K562 (cell line): ENCODE measurements around the gene GPRIN2. TPM values are rescaled to one million over a fixed set of nuclear protein-coding genes. Genes with fewer than 3 reads are reported as not detected.

Experiments
- ARHGAP35 ChIP-seq: fragments of 450-650 bp; IDR thresholded peaks from 2 replicates; pipeline ENCODE4 v1.6.1; 2018; ENCODE audit not compliant: partially characterized antibody
- ATF7 ChIP-seq: fragments of 450-650 bp; IDR thresholded peaks from 2 replicates; pipeline ENCODE4 v1.7.1; 2014; ENCODE audit warnings: mild to moderate bottlenecking, moderate library complexity
- CTBP1 ChIP-seq: fragments of 450-650 bp; IDR thresholded peaks from 2 replicates; pipeline ENCODE4 v1.6.1; 2016; ENCODE audit warnings: borderline replicate concordance
- GATA2 ChIP-seq: sonication (generic); formaldehyde crosslinking; IDR thresholded peaks from 2 replicates; pipeline ENCODE4 v1.4.0; 2020; ENCODE audit warnings: mild to moderate bottlenecking, missing genetic modification reagents
- GTF2F1 ChIP-seq: IDR thresholded peaks from 2 replicates; pipeline ENCODE4 v1.6.1; 2011; ENCODE audit warnings: low read depth, low read length, improper control_type of control experiment
- KHSRP ChIP-seq: fragments of 450-650 bp; IDR thresholded peaks from 2 replicates; pipeline ENCODE4 v1.6.1; 2017
- KLF6 ChIP-seq: fragments of 250-450 bp; sonication (Bioruptor Pico); IDR thresholded peaks from 2 replicates; pipeline ENCODE4 v1.4.0; 2020; ENCODE audit warnings: mild to moderate bottlenecking, moderate library complexity, borderline replicate concordance
- MIER1 ChIP-seq: fragments of 450-650 bp; IDR thresholded peaks from 2 replicates; pipeline ENCODE4 v1.6.1; 2016; ENCODE audit warnings: antibody characterized with exemption, mild to moderate bottlenecking, low read depth
- MTA1 ChIP-seq: fragments of 450-650 bp; IDR thresholded peaks from 2 replicates; pipeline ENCODE4 v1.6.1; 2017; ENCODE audit warnings: borderline replicate concordance
- RHOXF2B ChIP-seq: fragments of 250-450 bp; sonication (Bioruptor Pico); conservative IDR thresholded peaks from 2 replicates; pipeline ENCODE4 v1.5.1; 2021
- SNRNP70 ChIP-seq: fragments of 200-400 bp; formaldehyde crosslinking; optimal IDR thresholded peaks from 2 replicates; pipeline ENCODE3; 2017; ENCODE audit warnings: low read depth, low read length
- TARDBP ChIP-seq: fragments of 450-650 bp; IDR thresholded peaks from 2 replicates; pipeline ENCODE4 v1.6.1; 2016
- ZFP1 ChIP-seq: fragments of 450-650 bp; formaldehyde crosslinking; IDR thresholded peaks from 2 replicates; pipeline ENCODE4 v1.4.0; 2020; ENCODE audit warnings: mild to moderate bottlenecking, mixed read lengths
- polyA plus RNA-seq, 8 experiments: library from polyadenylated mRNA; depleted of rRNA in 4 of 8; stranded (reverse) in 5 of 8; unstranded in 3 of 8; fragments of >200 nt; fragmentation: Nextera tagmentation in 2 of 8; fragmentation: Illumina TruSeq in 1 of 8; extraction: Ambion mirVana in 2 of 8; extraction: Trizol in 1 of 8; gene quantifications; 2 replicates each; pipeline versions ENCODE4 v1.2.1 to v1.2.3, GENCODE V29; 2011 to 2014; ENCODE audit warnings: inconsistent platforms in 1 of 8, missing spikeins in 1 of 8
- total RNA-seq, 7 experiments: library from RNA; depleted of rRNA in 6 of 7; stranded (reverse); fragments of >200 nt in 6 of 7; fragmentation: Illumina TruSeq in 2 of 7; extraction: Trizol in 2 of 7; gene quantifications; 2 replicates each; pipeline versions ENCODE4 v1.2.1 to v1.2.3, GENCODE V29; 2011 to 2021; ENCODE audit warnings: low replicate concordance in 1 of 7
- TF ChIP-seq, protein P1 (sequence below): sonication (generic); formaldehyde crosslinking; IDR thresholded peaks from 2 replicates; pipeline ENCODE4 v1.8.0; 2022; ENCODE audit warnings: mild to moderate bottlenecking, missing genetic modification reagents, borderline replicate concordance
- TF ChIP-seq, protein P2 (sequence below), 2 experiments: fragments of 250-450 bp in 1 of 2; fragments of 450-650 bp in 1 of 2; sonication (Bioruptor Pico) in 1 of 2; IDR thresholded peaks; 2 replicates each; pipeline versions ENCODE4 v1.6.1 to v1.8.0; 2016 to 2021; ENCODE audit warnings: mild to moderate bottlenecking in 2 of 2, moderate library complexity in 2 of 2, missing compliant biosample characterization in 1 of 2, missing genetic modification characterization in 1 of 2
- TF ChIP-seq, protein P3 (sequence below): fragments of 450-650 bp; IDR thresholded peaks from 2 replicates; pipeline ENCODE4 v1.6.1; 2018; ENCODE audit not compliant: partially characterized antibody
- TF ChIP-seq, protein P4 (sequence below): fragments of 250-450 bp; sonication (Bioruptor Pico); IDR thresholded peaks from 2 replicates; pipeline ENCODE4 v1.8.0; 2021; ENCODE audit warnings: borderline replicate concordance, mild to moderate bottlenecking, moderate library complexity; ENCODE audit not compliant: poor library complexity, severe bottlenecking
- TF ChIP-seq, protein P5 (sequence below): fragments of 250-450 bp; sonication (Bioruptor Pico); IDR thresholded peaks from 2 replicates; pipeline ENCODE4 v1.8.0; 2022; ENCODE audit warnings: inconsistent platforms, mild to moderate bottlenecking, moderate library complexity, borderline replicate concordance

Gene GPRIN2
- total and polyA plus RNA-seq, 9 of the 15 experiments (the other 6 are each of a cell fraction or from before 2014, with no cell fraction given), result not detected

DNA sequence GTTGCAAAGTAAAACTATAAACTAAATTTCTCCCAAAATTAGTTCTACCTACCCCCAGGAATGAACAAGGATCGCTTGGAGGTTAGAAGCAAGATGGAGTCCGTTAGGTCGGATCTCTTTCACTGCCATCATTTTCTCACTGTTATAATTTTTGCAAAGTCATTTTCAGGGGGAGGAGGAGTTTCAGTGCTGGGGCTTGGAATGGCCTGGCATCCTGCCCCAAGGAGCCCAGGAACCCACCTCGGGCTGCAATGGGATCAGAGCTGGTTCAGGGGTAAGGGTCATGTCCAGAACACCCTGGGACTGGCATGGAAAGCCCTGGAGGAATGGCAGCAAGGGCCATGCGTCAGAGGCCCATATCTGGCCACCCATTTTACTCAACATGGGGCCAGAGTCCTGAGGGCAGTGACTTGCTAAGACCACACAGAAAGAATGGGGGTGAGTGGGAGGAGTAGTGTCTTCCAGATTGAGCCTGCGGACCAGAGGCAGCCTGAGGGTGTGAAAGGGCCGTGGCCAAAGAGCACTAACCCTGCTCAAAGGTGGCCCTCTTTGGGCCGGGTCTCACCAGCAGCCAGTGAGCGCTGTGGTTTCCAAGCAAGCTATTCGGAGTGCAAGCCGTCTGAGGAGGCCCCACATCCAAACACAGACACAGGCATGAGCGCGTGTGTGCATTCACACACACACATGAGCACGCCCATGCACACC is 31.8 kb downstream of the GPRIN2 start (continued):
- TF ChIP-seq CTBP1 (peak; percentile 8; the same call in 1 of the 2 replicates), MTA1 (no peak), GTF2F1 (no peak), KHSRP (no peak), ARHGAP35 (no peak), SNRNP70 (no peak), MIER1 (no peak), KLF6 (CRISPR knock-in tag) (0 out of 2 replicates have a peak, but pooled peaks have one; percentile 73), TARDBP (no peak), ATF7 (no peak), RHOXF2B (CRISPR knock-in tag) (no peak), GATA2 (CRISPR knock-in tag) (no peak), ZFP1 (no peak)
- TF ChIP-seq, protein P1, sequence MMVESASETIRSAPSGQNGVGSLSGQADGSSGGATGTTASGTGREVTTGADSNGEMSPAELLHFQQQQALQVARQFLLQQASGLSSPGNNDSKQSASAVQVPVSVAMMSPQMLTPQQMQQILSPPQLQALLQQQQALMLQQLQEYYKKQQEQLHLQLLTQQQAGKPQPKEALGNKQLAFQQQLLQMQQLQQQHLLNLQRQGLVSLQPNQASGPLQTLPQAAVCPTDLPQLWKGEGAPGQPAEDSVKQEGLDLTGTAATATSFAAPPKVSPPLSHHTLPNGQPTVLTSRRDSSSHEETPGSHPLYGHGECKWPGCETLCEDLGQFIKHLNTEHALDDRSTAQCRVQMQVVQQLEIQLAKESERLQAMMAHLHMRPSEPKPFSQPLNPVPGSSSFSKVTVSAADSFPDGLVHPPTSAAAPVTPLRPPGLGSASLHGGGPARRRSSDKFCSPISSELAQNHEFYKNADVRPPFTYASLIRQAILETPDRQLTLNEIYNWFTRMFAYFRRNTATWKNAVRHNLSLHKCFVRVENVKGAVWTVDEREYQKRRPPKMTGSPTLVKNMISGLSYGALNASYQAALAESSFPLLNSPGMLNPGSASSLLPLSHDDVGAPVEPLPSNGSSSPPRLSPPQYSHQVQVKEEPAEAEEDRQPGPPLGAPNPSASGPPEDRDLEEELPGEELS, result no peak
- TF ChIP-seq, protein P2, sequence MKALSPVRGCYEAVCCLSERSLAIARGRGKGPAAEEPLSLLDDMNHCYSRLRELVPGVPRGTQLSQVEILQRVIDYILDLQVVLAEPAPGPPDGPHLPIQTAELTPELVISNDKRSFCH (CRISPR knock-in tag; IDR thresholded peaks at IDR 0.05), result 0 out of 2 replicates have a peak, but pooled peaks have one; percentile 5
- TF ChIP-seq, protein P2 (tag; IDR thresholded peaks at IDR 0.05), result no peak
- TF ChIP-seq, protein P3, sequence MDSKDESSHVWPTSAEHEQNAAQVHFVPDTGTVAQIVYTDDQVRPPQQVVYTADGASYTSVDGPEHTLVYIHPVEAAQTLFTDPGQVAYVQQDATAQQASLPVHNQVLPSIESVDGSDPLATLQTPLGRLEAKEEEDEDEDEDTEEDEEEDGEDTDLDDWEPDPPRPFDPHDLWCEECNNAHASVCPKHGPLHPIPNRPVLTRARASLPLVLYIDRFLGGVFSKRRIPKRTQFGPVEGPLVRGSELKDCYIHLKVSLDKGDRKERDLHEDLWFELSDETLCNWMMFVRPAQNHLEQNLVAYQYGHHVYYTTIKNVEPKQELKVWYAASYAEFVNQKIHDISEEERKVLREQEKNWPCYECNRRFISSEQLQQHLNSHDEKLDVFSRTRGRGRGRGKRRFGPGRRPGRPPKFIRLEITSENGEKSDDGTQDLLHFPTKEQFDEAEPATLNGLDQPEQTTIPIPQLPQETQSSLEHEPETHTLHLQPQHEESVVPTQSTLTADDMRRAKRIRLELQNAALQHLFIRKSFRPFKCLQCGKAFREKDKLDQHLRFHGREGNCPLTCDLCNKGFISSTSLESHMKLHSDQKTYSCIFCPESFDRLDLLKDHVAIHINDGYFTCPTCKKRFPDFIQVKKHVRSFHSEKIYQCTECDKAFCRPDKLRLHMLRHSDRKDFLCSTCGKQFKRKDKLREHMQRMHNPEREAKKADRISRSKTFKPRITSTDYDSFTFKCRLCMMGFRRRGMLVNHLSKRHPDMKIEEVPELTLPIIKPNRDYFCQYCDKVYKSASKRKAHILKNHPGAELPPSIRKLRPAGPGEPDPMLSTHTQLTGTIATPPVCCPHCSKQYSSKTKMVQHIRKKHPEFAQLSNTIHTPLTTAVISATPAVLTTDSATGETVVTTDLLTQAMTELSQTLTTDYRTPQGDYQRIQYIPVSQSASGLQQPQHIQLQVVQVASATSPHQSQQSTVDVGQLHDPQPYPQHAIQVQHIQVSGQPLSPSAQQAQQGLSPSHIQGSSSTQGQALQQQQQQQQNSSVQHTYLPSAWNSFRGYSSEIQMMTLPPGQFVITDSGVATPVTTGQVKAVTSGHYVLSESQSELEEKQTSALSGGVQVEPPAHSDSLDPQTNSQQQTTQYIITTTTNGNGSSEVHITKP, result peak; percentile 46
- TF ChIP-seq, protein P4, sequence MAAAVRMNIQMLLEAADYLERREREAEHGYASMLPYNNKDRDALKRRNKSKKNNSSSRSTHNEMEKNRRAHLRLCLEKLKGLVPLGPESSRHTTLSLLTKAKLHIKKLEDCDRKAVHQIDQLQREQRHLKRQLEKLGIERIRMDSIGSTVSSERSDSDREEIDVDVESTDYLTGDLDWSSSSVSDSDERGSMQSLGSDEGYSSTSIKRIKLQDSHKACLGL, result no peak
- TF ChIP-seq, protein P5, sequence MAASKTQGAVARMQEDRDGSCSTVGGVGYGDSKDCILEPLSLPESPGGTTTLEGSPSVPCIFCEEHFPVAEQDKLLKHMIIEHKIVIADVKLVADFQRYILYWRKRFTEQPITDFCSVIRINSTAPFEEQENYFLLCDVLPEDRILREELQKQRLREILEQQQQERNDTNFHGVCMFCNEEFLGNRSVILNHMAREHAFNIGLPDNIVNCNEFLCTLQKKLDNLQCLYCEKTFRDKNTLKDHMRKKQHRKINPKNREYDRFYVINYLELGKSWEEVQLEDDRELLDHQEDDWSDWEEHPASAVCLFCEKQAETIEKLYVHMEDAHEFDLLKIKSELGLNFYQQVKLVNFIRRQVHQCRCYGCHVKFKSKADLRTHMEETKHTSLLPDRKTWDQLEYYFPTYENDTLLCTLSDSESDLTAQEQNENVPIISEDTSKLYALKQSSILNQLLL (CRISPR knock-in tag), result no peak
